Activated T-cell treated with anti-CD3 and anti-CD28 coated beads, Interleukin-2, amount 50 U/mL, for 4 hours (primary cell): ENCODE data around the gene CACNA2D1. TPM values are rescaled to one million over a fixed set of nuclear protein-coding genes. Genes with fewer than 3 reads are reported as not detected.
"Not testable (repeated sequence)": the region's sequence is repeated elsewhere in the genome, so short reads cannot be mapped to it uniquely, and the experiment has no call there.

ENCODE experiments used
- ATAC-seq, 2 donors: fragments of 200-7000 bp; cut with Tn5 transposase; one replicate each; pipeline ENCODE4 v1.10.0; 2021
- DNase-seq: peaks from one replicate; pipeline ENCODE4 v3.0.0-alpha.2; 2020
- H3K27me3 Mint-ChIP-seq: one replicate; pipeline ENCODE4 v1.8.0; 2021; ENCODE audit warnings: low read depth, mixed read lengths
- H3K36me3 Mint-ChIP-seq: one replicate; pipeline ENCODE4 v1.8.0; 2022; ENCODE audit warnings: mixed read lengths; ENCODE audit not compliant: insufficient read depth
- H3K4me1 Mint-ChIP-seq: one replicate; pipeline ENCODE4 v1.8.0; 2021; ENCODE audit warnings: low read depth, mixed read lengths
- H3K4me3 Mint-ChIP-seq: one replicate; pipeline ENCODE4 v1.8.0; 2021; ENCODE audit warnings: mild to moderate bottlenecking, moderate library complexity, mixed read lengths
- H3K9me3 Mint-ChIP-seq: one replicate; pipeline ENCODE4 v1.8.0; 2021; ENCODE audit warnings: mixed read lengths
- total RNA-seq, 3 donors: library from RNA; stranded (reverse); gene quantifications; one replicate each; pipeline ENCODE4 v1.2.1, GENCODE V29; 2021

The CACNA2D1 gene
- total RNA-seq, 3 donors from 2014 or later = 0.03 to 0.24 (median 0.18) TPM

DNA sequence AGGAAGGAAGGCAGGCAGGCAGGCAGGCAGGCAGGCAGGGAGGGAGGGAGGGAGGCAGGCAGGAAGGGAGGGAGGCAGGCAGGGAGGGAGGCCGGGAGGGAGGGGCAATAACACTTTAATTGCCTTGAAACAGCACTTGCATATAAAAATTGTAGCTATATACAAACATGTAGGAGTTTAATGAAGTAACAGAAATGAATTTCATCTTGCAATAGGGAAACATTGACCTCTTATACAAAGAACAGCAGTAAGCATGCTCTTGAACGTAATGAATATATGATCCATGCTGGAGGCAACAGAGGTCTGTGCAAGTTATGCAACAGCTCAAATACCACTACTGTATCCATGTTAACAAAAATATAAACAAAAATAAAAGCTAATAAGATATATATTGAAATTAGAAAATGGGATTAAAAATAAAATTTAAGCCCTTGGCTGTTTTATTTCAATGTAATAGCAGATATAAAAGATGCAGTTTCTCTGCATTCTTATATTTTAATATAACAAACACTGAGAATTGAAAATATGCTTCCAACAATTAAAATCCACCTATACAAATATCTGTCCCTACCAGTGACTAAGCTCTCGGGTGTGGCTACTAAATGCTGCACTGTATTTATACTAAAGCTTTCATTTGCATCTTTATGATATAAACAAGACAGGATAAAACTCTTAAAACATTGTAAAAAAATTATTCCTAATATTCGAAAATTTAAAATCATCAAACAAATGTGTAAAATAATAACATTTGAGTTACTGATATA, 50.3 kb downstream of the CACNA2D1 start:
- H3K4me3 Mint-ChIP-seq = no peak overlapping the region
- H3K9me3 Mint-ChIP-seq = peaks cover 5% of the 10 kb centered on the region
- H3K36me3 Mint-ChIP-seq = no peaks in the 10 kb centered on the region
- ATAC-seq (no peak), DNase-seq (no peak)
- no peaks in the 10 kb centered on the region for H3K4me1 Mint-ChIP-seq
- no peaks in the 10 kb centered on the region for H3K27me3 Mint-ChIP-seq

DNA sequence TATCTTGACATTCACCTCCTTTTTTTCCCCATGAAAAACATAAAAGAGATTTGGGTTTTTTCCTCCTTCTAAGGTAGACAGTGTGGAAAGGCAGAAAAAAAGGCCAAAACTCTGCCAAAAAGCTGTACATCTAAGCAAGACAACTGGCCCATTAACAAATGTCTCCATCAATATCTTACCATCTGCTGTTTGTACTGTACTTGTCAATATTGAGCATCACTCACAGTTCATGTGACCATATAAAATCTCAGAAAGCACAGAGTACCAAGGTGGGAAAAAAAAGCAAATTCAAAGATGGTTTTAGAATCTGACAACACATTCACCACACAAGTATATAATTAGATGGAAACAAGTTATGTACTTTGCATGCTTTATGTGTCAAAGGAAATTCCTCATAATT, 52.6 kb downstream of the CACNA2D1 start:
- Mint-ChIP-seq H3K27me3 (no peaks in the 10 kb centered on the region), H3K4me3 (no peak overlapping the region), H3K4me1 (no peaks in the 10 kb centered on the region), H3K36me3 (no peaks in the 10 kb centered on the region), H3K9me3 (no peaks in the 10 kb centered on the region)
- ATAC-seq (no peak), DNase-seq (no peak)

DNA sequence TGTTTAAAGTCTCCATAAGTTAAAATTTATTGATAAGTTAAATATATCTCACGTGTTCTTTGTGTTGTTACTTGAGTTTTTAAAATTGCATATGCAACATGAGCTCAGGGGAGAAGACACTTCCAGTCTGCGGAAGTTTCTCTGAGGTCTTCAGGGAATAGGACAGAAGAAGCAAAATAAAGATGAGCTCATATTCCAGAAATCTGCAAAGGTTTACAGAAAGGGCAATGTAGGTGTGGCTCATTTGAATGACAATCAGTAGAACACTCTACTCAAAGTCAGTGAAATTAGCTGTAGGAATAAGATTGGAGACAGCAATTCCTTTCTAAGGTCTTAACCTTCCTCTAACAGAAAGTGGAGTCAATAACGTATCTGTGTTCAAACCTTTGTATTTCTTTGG, 53.7 kb downstream of the CACNA2D1 start:
- peaks cover 4% of the 10 kb centered on the region for H3K9me3 Mint-ChIP-seq
- no peak overlapping the region for H3K4me3 Mint-ChIP-seq
- no peak for DNase-seq
- no peaks in the 10 kb centered on the region for H3K36me3 Mint-ChIP-seq
- no peaks in the 10 kb centered on the region for H3K27me3 Mint-ChIP-seq
- ATAC-seq = no peak
- H3K4me1 Mint-ChIP-seq = no peaks in the 10 kb centered on the region

DNA sequence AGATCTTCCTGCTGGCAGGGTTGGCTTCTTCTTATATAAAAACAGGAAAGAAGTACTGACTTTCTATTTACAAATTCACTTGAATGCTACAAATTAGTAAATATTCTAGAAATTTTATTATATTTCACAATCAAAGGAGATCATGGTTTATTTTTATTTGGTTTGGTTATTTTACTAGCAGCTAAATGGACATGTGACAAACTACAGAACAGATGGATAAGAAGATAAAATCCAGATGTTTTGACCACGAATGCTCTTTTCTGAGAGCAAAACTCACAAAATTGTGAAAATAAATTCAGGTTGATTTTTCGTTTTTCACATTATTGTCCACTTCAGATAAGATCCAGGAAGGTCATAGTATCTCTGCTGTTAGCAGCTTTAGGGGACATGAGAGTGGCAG, 55.4 kb downstream of the CACNA2D1 start:
- no peaks in the 10 kb centered on the region for H3K4me1 Mint-ChIP-seq
- no peak overlapping the region for H3K4me3 Mint-ChIP-seq
- no peaks in the 10 kb centered on the region for H3K27me3 Mint-ChIP-seq
- no peak for ATAC-seq
- peaks cover 4% of the 10 kb centered on the region for H3K9me3 Mint-ChIP-seq
- H3K36me3 Mint-ChIP-seq = no peaks in the 10 kb centered on the region
- no peak for DNase-seq

DNA sequence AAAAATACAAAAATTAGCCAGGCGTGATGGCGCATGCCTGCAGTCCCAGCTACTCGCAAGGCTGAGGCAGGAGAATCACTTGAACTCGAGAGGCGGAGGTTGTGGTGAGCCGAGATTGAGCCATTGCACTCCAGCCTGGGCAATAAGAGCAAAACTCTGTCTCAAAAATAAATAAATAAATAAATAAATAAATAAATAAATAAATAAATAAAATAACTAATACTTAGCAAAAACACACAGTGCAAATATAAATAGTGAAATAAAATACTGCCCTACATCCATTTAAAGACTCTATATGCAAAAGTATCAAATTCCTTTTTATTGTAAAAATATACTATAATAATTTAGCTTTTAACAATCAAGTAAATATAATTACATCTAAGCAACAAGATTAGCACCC, 57.0 kb downstream of the CACNA2D1 start:
- not testable (repeated sequence) for H3K4me1 Mint-ChIP-seq

DNA sequence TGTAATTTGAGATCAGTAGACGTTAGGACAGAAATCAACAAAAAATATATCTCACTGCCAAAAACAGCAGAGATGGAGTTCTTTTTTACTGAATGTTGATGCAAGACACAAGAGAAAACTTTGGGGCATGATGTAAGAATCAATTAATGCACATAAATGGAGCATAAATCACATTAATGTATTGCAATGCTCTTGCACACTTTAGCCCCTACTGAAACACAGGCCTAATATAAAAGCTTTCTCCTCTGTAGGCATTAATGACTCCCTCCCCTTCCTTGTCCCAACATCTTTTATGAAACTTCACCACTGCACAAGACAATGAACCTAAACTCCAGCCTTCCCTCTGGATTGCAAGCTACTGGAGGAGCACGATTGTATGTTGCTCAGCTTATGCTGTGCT, 58.8 kb downstream of the CACNA2D1 start:
- no peak for DNase-seq
- H3K9me3 Mint-ChIP-seq = peaks cover 4% of the 10 kb centered on the region
- H3K4me1 Mint-ChIP-seq = no peaks in the 10 kb centered on the region
- H3K27me3 Mint-ChIP-seq = no peaks in the 10 kb centered on the region
- no peak for ATAC-seq
- H3K36me3 Mint-ChIP-seq = no peaks in the 10 kb centered on the region
- H3K4me3 Mint-ChIP-seq = no peak overlapping the region

More for the DNA sequence above, 57.0 kb downstream of the CACNA2D1 start:
- not testable (repeated sequence) for ATAC-seq, H3K9me3 Mint-ChIP-seq, DNase-seq, H3K36me3 Mint-ChIP-seq, H3K4me3 Mint-ChIP-seq, H3K27me3 Mint-ChIP-seq

DNA sequence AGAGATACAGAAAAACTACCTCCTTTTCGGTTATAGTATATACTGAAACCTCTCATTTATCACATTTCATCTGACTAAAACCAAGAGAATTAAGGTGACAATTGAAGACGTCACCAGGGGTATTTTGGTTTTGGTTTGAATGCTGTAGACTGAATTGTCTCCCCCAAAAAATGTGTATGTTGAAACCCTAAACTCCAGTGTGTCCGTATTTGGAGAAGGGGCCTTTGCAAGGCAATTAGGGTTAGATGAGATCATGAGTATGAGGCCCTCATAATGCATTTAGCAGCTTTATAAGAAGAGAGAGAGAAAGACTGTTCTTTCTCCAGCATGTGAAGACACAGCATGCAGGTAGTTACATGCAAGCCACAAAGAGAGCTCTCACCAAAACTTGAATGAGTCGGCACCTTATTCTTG, 59.5 kb downstream of the CACNA2D1 start:
- no peaks in the 10 kb centered on the region for H3K27me3 Mint-ChIP-seq
- H3K4me3 Mint-ChIP-seq = no peak overlapping the region
- no peaks in the 10 kb centered on the region for H3K36me3 Mint-ChIP-seq
- peaks cover 4% of the 10 kb centered on the region for H3K9me3 Mint-ChIP-seq
- no peak for DNase-seq
- H3K4me1 Mint-ChIP-seq = no peaks in the 10 kb centered on the region
- ATAC-seq = no peak

DNA sequence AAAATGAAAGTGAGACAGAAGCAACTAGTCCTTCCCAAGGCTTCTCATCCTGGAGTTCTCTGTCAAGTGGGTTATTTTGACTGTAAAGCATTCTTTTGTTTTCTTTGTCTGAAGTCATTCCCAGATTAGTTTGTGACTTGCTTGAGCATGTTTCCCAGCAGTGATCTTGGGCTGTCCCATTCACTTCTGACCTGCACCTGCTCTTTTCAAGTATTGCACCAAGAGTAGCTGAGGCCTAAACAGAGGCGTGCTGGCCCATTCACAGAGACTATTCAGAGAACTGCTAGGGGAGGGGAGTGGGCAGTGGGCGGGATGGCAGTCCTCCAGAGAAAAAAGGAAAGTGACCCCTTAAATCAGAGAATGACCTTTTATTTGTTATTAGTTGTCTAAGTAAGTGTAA, 61.3 kb downstream of the CACNA2D1 start:
- H3K36me3 Mint-ChIP-seq = no peaks in the 10 kb centered on the region

DNA sequence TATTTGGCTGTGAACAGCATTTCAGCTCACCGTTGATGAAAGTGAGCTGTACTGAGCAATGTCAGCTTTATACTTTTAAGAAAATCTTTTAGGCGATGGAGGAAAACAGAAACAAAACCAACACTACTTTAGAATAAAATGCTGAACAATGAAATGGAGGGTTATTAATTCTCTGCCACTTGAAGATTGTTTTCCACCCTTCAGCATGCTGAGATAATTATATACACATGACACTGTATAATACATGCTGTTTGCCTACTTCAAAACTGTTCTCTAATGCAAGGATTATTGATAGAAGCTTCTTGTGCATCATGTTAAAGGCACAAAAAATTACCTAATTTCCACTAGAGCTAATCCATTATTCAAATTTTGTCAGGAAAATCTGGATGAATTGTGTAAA, 66.8 kb downstream of the CACNA2D1 start:
- ATAC-seq = no peak
- no peaks in the 10 kb centered on the region for H3K4me1 Mint-ChIP-seq

More for the DNA sequence above, 61.3 kb downstream of the CACNA2D1 start:
- H3K9me3 Mint-ChIP-seq = peaks cover 4% of the 10 kb centered on the region
- DNase-seq = no peak
- no peak overlapping the region for H3K4me3 Mint-ChIP-seq
- H3K4me1 Mint-ChIP-seq = no peaks in the 10 kb centered on the region
- ATAC-seq = no peak
- no peaks in the 10 kb centered on the region for H3K27me3 Mint-ChIP-seq

DNA sequence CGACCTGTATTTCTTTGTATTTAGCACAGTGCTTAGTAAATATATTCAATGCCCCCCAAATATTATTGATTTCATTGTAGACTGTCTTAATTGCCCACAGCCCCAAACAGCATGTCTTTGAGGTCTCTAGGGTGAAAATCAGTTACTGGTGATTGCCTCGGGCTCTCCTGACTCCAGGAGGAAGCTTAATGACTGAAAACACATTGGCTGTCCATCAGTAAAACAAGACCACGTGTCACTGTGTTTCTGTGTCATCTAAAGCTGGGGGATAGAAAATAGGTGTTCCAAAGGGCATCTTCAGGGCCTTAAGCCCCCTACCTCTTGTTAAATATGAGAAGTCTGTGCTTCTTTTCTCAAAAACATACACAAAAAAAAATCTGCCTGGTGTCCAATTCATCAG, 67.9 kb downstream of the CACNA2D1 start:
- Mint-ChIP-seq H3K36me3 (no peaks in the 10 kb centered on the region), H3K27me3 (no peaks in the 10 kb centered on the region), H3K4me3 (no peak overlapping the region), H3K4me1 (no peaks in the 10 kb centered on the region), H3K9me3 (no peaks in the 10 kb centered on the region)
- ATAC-seq (no peak), DNase-seq (no peak)

More for the DNA sequence above, 66.8 kb downstream of the CACNA2D1 start:
- no peaks in the 10 kb centered on the region for H3K9me3 Mint-ChIP-seq
- H3K36me3 Mint-ChIP-seq = no peaks in the 10 kb centered on the region
- DNase-seq = no peak
- no peak overlapping the region for H3K4me3 Mint-ChIP-seq
- no peaks in the 10 kb centered on the region for H3K27me3 Mint-ChIP-seq

DNA sequence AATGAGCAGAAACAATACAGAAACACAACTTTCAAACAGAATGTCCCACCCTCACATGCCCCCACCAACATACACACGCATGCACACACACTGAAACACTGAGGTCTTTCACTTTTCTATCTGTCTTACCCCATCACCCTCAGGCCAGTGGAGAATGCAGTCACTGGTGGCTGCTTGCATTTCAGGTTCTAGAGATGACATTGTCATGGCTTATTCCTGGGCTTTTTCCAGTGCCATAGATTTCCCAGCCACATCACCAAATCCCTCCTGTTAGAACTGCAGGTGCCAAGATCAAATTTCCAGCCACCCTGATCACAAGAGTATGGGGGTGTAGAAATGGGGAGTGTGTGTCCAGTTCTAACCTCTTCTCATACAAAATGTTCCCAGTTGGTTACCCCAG, 68.4 kb downstream of the CACNA2D1 start:
- no peak overlapping the region for H3K4me3 Mint-ChIP-seq
- no peaks in the 10 kb centered on the region for H3K4me1 Mint-ChIP-seq
- H3K36me3 Mint-ChIP-seq = no peaks in the 10 kb centered on the region
- ATAC-seq (no peak), DNase-seq (no peak)
- no peaks in the 10 kb centered on the region for H3K9me3 Mint-ChIP-seq
- H3K27me3 Mint-ChIP-seq = no peaks in the 10 kb centered on the region

DNA sequence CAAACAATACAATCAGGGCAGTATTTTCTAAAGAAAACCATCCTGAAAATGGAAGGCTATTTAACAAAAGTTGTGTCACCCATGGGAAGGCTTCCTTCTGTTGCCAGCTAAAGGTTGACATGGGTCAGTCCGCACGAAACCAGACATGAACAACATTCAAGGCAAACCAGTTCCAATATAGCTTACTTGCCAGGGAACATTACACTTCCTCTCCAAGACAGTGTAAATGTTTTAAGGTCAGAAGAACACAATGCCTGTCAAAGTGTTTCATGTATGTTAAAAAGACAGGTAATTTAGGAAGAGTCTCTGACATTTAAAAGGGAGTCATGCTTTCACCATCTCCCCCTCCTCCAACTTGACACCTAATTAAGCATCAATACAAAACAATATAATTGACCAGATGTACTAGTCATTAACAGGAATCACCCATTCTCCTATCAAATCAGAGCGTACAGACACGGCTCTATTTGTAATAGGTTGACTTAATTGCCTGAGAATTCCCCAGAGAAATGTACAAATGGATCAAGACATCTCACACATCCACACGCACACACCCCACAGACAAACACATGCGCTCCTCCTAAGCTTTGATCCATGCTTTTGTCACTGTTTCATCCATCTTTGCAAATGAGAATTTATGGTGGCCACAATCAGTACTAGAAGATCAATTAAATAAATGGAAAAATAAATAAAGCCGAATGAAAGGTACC, 69.5 kb downstream of the CACNA2D1 start:
- DNase-seq (no peak), ATAC-seq (no peak)
- Mint-ChIP-seq H3K9me3 (no peaks in the 10 kb centered on the region), H3K4me1 (no peaks in the 10 kb centered on the region), H3K27me3 (no peaks in the 10 kb centered on the region), H3K4me3 (no peak overlapping the region), H3K36me3 (no peaks in the 10 kb centered on the region)

DNA sequence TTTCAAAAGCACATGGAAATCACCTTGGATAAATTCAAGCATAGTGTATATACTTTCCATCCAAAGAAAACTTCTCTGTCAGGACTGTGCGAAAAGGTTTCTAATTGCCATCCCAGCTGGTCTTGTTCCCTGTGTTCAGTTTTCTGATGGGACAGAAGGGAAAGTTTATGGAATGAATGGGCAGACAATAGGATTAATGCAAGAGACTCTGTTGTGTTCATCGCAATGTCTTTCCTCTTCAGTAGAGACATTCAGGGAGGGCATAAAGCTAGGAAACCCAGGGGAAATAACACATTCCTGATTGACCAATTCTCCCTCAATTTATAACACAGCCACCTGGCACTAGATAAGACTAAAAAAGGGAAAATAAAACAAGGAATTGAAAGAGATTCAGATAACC, 78.9 kb downstream of the CACNA2D1 start:
- H3K4me1 Mint-ChIP-seq = no peaks in the 10 kb centered on the region
- H3K36me3 Mint-ChIP-seq = no peaks in the 10 kb centered on the region
- H3K9me3 Mint-ChIP-seq = no peaks in the 10 kb centered on the region
- no peaks in the 10 kb centered on the region for H3K27me3 Mint-ChIP-seq
- no peak for ATAC-seq
- no peak for DNase-seq
- no peak overlapping the region for H3K4me3 Mint-ChIP-seq

DNA sequence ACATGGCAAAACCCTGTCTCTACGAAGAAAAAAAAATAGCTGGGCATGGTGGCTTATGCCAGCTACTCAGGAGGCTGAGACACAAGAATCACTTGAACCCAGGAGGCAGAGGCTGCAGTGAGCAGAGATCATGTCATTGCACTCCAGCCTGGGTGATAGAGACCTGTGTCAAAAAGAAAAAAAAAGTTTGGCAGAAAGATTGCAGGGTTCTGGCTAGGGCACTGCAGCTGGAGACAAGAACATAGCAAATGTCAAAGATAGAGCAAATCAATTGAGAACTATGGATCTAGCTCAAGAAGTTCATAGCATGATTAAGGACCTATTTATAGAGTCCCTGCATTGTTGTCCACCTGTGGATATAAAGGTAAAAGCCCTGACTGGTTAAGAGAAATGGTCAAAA, 79.5 kb downstream of the CACNA2D1 start:
- DNase-seq = no peak
- H3K4me3 Mint-ChIP-seq = no peak overlapping the region
- H3K4me1 Mint-ChIP-seq = no peaks in the 10 kb centered on the region
- no peaks in the 10 kb centered on the region for H3K9me3 Mint-ChIP-seq
- H3K36me3 Mint-ChIP-seq = no peaks in the 10 kb centered on the region
- H3K27me3 Mint-ChIP-seq = no peaks in the 10 kb centered on the region
- ATAC-seq = no peak

DNA sequence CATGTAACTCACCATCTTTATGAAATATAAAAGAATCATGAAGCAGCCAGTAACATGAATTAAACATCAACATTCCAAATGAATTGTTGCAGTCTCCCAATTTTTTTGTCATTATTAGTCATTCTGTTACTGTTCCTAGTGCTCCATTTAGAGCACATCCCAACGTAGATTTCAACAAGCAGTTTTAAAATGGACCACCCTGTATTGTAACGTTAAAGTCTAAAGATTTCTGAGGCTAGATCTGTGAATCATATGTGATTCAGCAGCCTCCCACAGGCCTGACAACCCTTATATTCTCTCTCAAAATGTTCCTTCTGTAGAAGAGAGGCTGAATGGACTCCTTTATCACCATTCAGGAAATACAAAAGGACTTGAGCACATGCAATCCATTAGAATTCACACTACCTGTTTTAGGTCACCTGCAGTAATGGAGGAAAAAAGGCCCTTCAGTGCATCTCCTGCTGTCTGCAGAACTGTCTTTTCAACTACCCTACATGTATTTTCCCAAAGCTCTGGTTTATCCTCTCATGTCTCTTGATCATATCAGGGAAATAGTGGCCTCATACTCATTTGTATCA, 81.4 kb downstream of the CACNA2D1 start:
- no peak overlapping the region for H3K4me3 Mint-ChIP-seq
- no peak for ATAC-seq
- DNase-seq = no peak
- H3K4me1 Mint-ChIP-seq = no peaks in the 10 kb centered on the region
- H3K27me3 Mint-ChIP-seq = no peaks in the 10 kb centered on the region
- no peaks in the 10 kb centered on the region for H3K9me3 Mint-ChIP-seq
- no peaks in the 10 kb centered on the region for H3K36me3 Mint-ChIP-seq
